Kidney (tissue), 14 donors: Measurements from ENCODE around the gene FLRT1. TPM values are rescaled to one million over a fixed set of nuclear protein-coding genes. Genes with fewer than 3 reads are reported as not detected.
"Not testable (repeated sequence)": the region's sequence is repeated elsewhere in the genome, so short reads cannot be mapped to it uniquely, and the experiment has no call there.

Experiments used
- DNase-seq, 5 donors: peaks; one replicate each; pipeline ENCODE4 v3.0.0-alpha.2; 2013 to 2020
- FAIRE-seq: peaks from 2 replicates; lab custom pipeline; 2012; peaks lifted over from hg19 to GRCh38; lab: Jason Lieb, UNC
- H3K27ac ChIP-seq, 2 donors: one replicate each; pipeline ENCODE4 v1.7.0; 2013; ENCODE audit warnings: low read depth in 2 of 2, low read length in 2 of 2, inconsistent platforms in 1 of 2
- H3K27me3 ChIP-seq: one replicate; pipeline ENCODE4 v1.7.1; 2013; ENCODE audit warnings: low read length, inconsistent platforms; ENCODE audit not compliant: control insufficient read depth, insufficient read depth
- H3K36me3 ChIP-seq, 3 donors: one replicate each; pipeline versions ENCODE4 v1.7.0 to v1.7.1; 2013; ENCODE audit warnings: low read length in 3 of 3, control low read depth in 1 of 3, inconsistent platforms in 1 of 3; ENCODE audit not compliant: insufficient read depth in 3 of 3, control insufficient read depth in 2 of 3
- H3K4me1 ChIP-seq, 3 donors: one replicate each; pipeline versions ENCODE4 v1.7.0 to v1.7.1; 2013; ENCODE audit warnings: low read length in 3 of 3, inconsistent platforms in 1 of 3, low read depth in 1 of 3; ENCODE audit not compliant: control insufficient read depth in 2 of 3, insufficient read depth in 2 of 3
- H3K4me3 ChIP-seq, 3 donors: one replicate each; pipeline versions ENCODE4 v1.7.0 to v1.8.1; 2013; ENCODE audit warnings: low read length in 3 of 3, control low read depth in 1 of 3, inconsistent platforms in 1 of 3
- H3K9ac ChIP-seq, 3 donors: one replicate each; pipeline versions ENCODE4 v1.7.0 to v1.7.1; 2013; ENCODE audit warnings: low read length in 3 of 3, control low read depth in 1 of 3, inconsistent platforms in 1 of 3
- H3K9me3 ChIP-seq, 3 donors: one replicate each; pipeline versions ENCODE4 v1.7.0 to v1.7.1; 2013; ENCODE audit warnings: low read length in 3 of 3, control low read depth in 1 of 3, inconsistent platforms in 1 of 3; ENCODE audit not compliant: control insufficient read depth in 2 of 3, insufficient read depth in 1 of 3
- intact Hi-C: fragments of 100-400 bp; cut with DNase I; formaldehyde crosslinking; loops from one replicate; pipeline ENCODE4 v1.11.1; 2022
- polyA plus RNA-seq: library from polyadenylated mRNA; stranded (reverse); fragments of 350-450 nt; fragmentation: Illumina TruSeq; extraction: RNeasy Lipid Tissue Mini Kit (QIAGEN cat#74804); gene quantifications from one replicate; pipeline ENCODE4 v1.2.3, GENCODE V29; 2014; ENCODE audit warnings: low read depth, low replicate concordance; ENCODE audit not compliant: insufficient read depth
- total RNA-seq: library from RNA; stranded (reverse); fragmentation: NEBNext Ultra II Directional; extraction: Animal tissue kit (Norgen Biotek cat#: 25700); gene quantifications from one replicate; pipeline ENCODE4 v1.2.1, GENCODE V29; 2021
- TF ChIP-seq, protein P1 (sequence below): IDR thresholded peaks from 3 replicates; pipeline ENCODE4 v1.5.1; 2012; ENCODE audit warnings: mild to moderate bottlenecking, moderate library complexity, borderline replicate concordance; ENCODE audit not compliant: insufficient read depth; ENCODE audit errors: extremely low read depth
- donor health status: control.
- donor health status: control.
- donor health status: control.
- donor health status: control.
- donor health status: control.
- donor health status: DM: yes; HTN: yes; CAD: no.
- donor health status: Normal renal cell carcinoma (clear cell type).

FLRT1 gene
- total and polyA plus RNA-seq, 2 donors from 2014 or later, result 0.66 to 1.5 TPM

DNA sequence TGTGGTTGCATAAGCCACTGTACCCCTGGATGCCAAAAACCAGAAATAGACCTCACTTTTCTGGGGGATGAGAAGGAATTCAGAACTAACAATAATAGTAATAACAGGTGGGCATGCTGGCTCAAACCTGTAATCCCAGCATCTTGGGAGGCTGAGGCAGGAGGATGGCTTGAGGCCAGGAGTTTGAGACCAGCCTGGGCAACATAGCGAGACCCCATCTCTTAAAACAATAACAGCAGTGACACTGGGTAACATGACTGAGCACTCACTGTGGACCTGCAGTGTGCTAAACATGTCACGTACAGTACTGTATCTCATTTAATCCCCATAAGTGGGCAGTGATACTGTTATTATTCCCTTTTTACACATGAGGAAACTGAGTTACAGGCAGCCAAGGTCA is 10.0 kb downstream of the FLRT1 start:
- TF ChIP-seq, protein P1, sequence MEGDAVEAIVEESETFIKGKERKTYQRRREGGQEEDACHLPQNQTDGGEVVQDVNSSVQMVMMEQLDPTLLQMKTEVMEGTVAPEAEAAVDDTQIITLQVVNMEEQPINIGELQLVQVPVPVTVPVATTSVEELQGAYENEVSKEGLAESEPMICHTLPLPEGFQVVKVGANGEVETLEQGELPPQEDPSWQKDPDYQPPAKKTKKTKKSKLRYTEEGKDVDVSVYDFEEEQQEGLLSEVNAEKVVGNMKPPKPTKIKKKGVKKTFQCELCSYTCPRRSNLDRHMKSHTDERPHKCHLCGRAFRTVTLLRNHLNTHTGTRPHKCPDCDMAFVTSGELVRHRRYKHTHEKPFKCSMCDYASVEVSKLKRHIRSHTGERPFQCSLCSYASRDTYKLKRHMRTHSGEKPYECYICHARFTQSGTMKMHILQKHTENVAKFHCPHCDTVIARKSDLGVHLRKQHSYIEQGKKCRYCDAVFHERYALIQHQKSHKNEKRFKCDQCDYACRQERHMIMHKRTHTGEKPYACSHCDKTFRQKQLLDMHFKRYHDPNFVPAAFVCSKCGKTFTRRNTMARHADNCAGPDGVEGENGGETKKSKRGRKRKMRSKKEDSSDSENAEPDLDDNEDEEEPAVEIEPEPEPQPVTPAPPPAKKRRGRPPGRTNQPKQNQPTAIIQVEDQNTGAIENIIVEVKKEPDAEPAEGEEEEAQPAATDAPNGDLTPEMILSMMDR, result no peak
- no peak for FAIRE-seq

DNA sequence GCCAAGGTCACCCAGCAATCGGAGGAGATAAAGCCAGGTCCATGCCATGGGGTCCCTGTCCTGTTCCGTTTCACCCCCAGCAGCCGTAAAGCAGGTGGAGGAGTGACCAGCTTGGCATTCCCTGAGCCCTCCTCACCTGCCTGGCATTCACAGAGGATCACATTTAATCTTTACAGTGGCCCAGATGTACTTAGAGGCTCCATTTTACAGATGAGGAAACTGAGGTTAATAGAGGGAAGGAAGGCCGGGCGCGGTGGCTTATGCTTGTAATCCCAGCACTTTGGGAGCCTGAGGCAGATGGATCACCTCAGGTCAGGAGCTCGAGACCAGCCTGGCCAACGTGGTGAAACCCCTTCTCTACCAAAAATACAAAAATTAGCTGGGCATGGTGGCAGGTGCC is 11.6 kb downstream of the FLRT1 start:
- H3K27me3 ChIP-seq, FAIRE-seq, H3K36me3 ChIP-seq, DNase-seq, H3K9me3 ChIP-seq, H3K4me1 ChIP-seq, H3K4me3 ChIP-seq, H3K27ac ChIP-seq, intact Hi-C loops, H3K9ac ChIP-seq: not testable (repeated sequence)

More for the DNA sequence above, 10.0 kb downstream of the FLRT1 start:
- Histone ChIP-seq H3K4me1 (peaks cover 2 to 6% (median 4%) of the 10 kb centered on the region in 3 donors), H3K27me3 (no peaks in the 10 kb centered on the region), H3K36me3 (no peaks in the 10 kb centered on the region), H3K27ac (peak overlapping the region in 1 of 2 donors; percentile 26), H3K4me3 (no peak overlapping the region), H3K9me3 (no peaks in the 10 kb centered on the region), H3K9ac (no peak overlapping the region)
- no peak for DNase-seq
- intact Hi-C loops, result no loop called here

DNA sequence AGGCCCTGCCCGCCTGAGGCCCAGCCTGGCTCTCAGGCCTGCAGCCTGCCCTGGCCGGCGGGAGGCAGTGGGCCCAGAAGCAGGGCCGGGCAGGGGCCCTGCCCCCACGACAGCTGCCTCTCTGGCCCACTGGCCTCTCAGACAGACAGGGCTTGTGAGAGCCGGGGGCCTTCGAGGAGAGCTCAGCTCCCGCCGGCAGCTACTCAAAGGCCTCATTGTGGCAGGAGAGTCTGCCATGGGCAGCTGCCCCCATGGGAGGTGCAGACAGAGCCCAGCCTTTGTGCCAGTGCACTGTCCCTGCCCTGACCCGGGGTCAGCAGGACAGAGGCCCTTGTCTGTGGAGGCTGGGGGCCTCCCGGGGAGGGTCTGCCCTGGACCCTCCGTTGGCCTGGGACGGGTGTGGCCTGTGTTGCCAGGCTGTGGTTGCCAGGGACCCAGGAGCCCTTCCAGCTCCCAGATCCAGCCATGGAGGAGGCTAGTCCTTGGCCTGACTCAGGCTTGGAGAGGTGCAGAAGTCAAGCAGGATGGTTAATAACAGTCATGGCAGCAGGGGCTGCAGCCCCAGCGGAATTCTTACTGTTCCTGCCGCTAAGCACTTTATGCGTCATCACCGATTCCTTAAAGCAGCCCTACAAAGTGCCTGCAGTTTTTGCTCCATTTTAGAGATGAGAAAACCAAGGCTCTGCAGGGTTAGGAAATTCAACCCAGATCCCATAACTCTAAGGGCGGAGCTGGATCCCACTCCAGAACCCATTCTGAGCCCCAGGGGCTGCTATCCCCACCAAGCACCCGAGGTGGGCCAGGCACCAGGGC is 12.5 kb downstream of the FLRT1 start:
- no peak for DNase-seq
- Histone ChIP-seq H3K27me3 (no peaks in the 10 kb centered on the region), H3K27ac (no peak overlapping the region), H3K4me1 (peaks cover 2 to 6% (median 4%) of the 10 kb centered on the region in 3 donors), H3K36me3 (no peaks in the 10 kb centered on the region), H3K4me3 (no peak overlapping the region), H3K9ac (no peak overlapping the region), H3K9me3 (no peaks in the 10 kb centered on the region)
- intact Hi-C loops, result no loop called here
- TF ChIP-seq, protein P1, result no peak
- no peak for FAIRE-seq

DNA sequence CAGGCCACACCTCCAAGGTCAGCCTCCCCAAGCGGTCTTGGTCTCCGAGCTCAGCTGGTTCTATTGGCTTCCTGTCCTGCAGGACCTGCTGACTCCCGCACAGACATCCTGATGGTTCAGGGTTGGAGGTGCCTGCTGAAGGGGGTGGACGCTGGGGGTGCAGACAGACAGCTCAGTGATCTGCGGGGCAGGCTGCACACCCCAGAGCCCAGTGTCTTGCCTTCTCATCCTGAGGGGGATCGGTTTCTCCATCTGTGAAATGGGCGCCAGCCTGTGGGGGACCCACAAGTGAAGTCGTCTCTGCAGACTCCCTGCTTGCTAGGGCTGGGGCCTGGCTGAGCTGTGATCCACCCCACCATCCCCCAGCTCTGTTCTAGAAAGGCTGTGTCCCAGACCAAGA is 13.8 kb downstream of the FLRT1 start:
- TF ChIP-seq, protein P1, result no peak
- FAIRE-seq, result no peak
- Histone ChIP-seq H3K27me3 (no peaks in the 10 kb centered on the region), H3K9ac (no peak overlapping the region), H3K9me3 (no peaks in the 10 kb centered on the region), H3K4me1 (peaks cover 2 to 4% (median 4%) of the 10 kb centered on the region in 3 donors), H3K27ac (no peak overlapping the region), H3K36me3 (no peaks in the 10 kb centered on the region), H3K4me3 (no peak overlapping the region)
- no peak for DNase-seq
- intact Hi-C loops, result no loop called here
